Measurements from ENCODE around the gene ZBTB7C. TPM values are rescaled to one million over a fixed set of nuclear protein-coding genes. Genes with fewer than 3 reads are reported as not detected.

The ZBTB7C gene
- total and polyA plus RNA-seq, 9 of the 15 experiments (the other 6 are each of a cell fraction or from before 2014, with no cell fraction given) = not detected

DNA sequence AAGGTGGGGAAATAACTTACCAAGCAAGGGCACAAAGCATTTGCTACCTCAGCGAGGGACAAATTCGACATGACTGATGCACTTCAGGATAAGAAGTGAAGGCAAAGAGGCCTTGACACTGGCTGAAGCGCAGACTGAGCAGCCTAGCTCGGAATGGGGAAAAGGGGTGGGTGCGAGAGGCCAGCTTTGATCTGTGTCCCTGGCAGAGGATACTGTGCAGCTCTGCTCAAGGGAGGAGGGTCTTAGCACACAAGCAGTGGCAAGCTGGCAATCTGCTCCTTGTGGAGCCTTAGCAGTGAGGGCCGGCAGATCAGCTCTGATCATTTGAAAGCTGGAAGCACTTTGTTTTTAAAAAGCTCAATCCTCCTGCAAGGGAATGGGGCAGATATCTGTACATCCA lies 222.3 kb downstream of the ZBTB7C start:
- DNase-seq (ENCODE audit: extremely low read depth in 1 of 4, low spot score in 3 of 4) (no peak), ATAC-seq (no peak), FAIRE-seq (no peak)
- Histone ChIP-seq H2AFZ (ENCODE audit: low read depth, low read length) (no peak overlapping the region), H3K36me3 (ENCODE audit: control insufficient read depth, insufficient read depth, low read length) (no peaks in the 10 kb centered on the region), H3K27me3 (ENCODE audit: control insufficient read depth in 2 of 2, insufficient read depth in 2 of 2, low read length in 2 of 2) (peaks cover 0 to 20% of the 10 kb centered on the region in 2 experiments; a peak in 2 of 5 replicates), H3K4me3 (no peak overlapping the region), H4K20me1 (replicated peaks; ENCODE audit: control insufficient read depth, insufficient read depth, low read length) (no peaks in the 10 kb centered on the region), H3K9me3 (replicated peaks; ENCODE audit: control insufficient read depth, insufficient read depth, low read depth, low read length) (no peaks in the 10 kb centered on the region), H3K9ac (ENCODE audit: insufficient read depth in 1 of 2, low read depth in 2 of 2, low read length in 2 of 2) (no peak overlapping the region), H3K4me2 (ENCODE audit: insufficient read depth, low read length) (no peak overlapping the region), H3K4me1 (replicated peaks in 1 of 2; ENCODE audit: control insufficient read depth in 2 of 2, insufficient read depth in 2 of 2, low read length in 2 of 2) (no peaks in the 10 kb centered on the region), H3K79me2 (ENCODE audit: control insufficient read depth, insufficient read depth, low read length) (no peaks in the 10 kb centered on the region), H3K27ac (ENCODE audit: extremely low read depth, low read depth, low read length) (no peak overlapping the region), H3K9me1 (ENCODE audit: control insufficient read depth, insufficient read depth, low read length) (no peaks in the 10 kb centered on the region)
- TF ChIP-seq SMAD2 (IDR thresholded peaks at IDR 0.05; ENCODE audit: low read depth, low read length) (no peak), GATAD2B (IDR thresholded peaks at IDR 0.05; ENCODE audit: borderline replicate concordance) (no peak), ZFP30 (CRISPR knock-in tag; IDR thresholded peaks at IDR 0.05; ENCODE audit: borderline replicate concordance) (no peak)
- TF ChIP-seq, protein P1, sequence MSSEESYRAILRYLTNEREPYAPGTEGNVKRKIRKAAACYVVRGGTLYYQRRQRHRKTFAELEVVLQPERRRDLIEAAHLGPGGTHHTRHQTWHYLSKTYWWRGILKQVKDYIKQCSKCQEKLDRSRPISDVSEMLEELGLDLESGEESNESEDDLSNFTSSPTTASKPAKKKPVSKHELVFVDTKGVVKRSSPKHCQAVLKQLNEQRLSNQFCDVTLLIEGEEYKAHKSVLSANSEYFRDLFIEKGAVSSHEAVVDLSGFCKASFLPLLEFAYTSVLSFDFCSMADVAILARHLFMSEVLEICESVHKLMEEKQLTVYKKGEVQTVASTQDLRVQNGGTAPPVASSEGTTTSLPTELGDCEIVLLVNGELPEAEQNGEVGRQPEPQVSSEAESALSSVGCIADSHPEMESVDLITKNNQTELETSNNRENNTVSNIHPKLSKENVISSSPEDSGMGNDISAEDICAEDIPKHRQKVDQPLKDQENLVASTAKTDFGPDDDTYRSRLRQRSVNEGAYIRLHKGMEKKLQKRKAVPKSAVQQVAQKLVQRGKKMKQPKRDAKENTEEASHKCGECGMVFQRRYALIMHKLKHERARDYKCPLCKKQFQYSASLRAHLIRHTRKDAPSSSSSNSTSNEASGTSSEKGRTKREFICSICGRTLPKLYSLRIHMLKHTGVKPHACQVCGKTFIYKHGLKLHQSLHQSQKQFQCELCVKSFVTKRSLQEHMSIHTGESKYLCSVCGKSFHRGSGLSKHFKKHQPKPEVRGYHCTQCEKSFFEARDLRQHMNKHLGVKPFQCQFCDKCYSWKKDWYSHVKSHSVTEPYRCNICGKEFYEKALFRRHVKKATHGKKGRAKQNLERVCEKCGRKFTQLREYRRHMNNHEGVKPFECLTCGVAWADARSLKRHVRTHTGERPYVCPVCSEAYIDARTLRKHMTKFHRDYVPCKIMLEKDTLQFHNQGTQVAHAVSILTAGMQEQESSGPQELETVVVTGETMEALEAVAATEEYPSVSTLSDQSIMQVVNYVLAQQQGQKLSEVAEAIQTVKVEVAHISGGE (CRISPR knock-in tag; IDR thresholded peaks at IDR 0.05) = no peak
- no TSS peak for BruUV-seq (replicated peaks)
- CTCF ChIA-PET (ENCODE audit: low intra/inter-chr PET ratio) = no interaction called here
- WGBS (ENCODE audit: insufficient coverage, low coverage, missing lambda C conversion rate) = 0% methylated on average over 4 of the region's 6 CpGs
- intact Hi-C loops (cut with micrococcal nuclease) (no loop called here), in situ Hi-C loops (cut with MboI) (no loop called here)
- POLR2A ChIA-PET = no interaction called here

All from K562 (cell line).